GM12892 (cell line): ENCODE data around the gene SNAPC4.
A peak's percentile ranks its signal among the peaks of the same experiment; 100 is the strongest.

ENCODE experiments used
- DNase-seq: peaks from one replicate; pipeline ENCODE4 v3.0.0; 2011; ENCODE audit not compliant: insufficient read length
- FAIRE-seq: peaks from 2 replicates; lab custom pipeline; 2011; peaks lifted over from hg19 to GRCh38; lab: Jason Lieb, UNC
- POLR2A ChIP-seq: IDR thresholded peaks from 2 replicates; pipeline ENCODE4 v1.6.1; 2011; ENCODE audit warnings: low read depth, low read length, control low read depth
- POLR2AphosphoS5 ChIP-seq: IDR thresholded peaks from 2 replicates; pipeline ENCODE4 v1.6.1; 2011; ENCODE audit warnings: low read depth, low read length, control low read depth
- TAF1 ChIP-seq: IDR thresholded peaks from 2 replicates; pipeline ENCODE4 v1.6.1; 2011; ENCODE audit warnings: low read depth, mild to moderate bottlenecking, control low read depth, low read length, borderline replicate concordance

Gene SNAPC4

DNA sequence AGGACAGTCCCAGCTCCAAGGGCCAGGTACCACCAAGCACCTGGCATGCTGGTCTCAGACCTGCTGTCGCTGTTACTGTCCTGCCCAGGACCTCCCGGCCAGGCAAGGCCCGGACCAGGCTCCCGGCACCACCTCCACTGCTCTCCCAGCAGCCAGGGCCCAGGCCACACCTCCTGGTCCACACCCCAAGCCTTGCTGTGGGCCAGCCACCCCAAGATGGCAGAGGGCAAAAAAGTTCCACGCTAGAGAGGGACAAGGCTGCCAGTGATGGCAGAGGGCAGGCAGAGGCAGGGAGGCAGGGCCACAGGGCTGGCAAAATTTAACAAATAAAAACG lies 37.6 kb downstream of the SNAPC4 start:
- no peak for FAIRE-seq
- TF ChIP-seq TAF1 = no peak
- TF ChIP-seq POLR2AphosphoS5 = no peak
- TF ChIP-seq POLR2A = no peak
- no peak for DNase-seq

DNA sequence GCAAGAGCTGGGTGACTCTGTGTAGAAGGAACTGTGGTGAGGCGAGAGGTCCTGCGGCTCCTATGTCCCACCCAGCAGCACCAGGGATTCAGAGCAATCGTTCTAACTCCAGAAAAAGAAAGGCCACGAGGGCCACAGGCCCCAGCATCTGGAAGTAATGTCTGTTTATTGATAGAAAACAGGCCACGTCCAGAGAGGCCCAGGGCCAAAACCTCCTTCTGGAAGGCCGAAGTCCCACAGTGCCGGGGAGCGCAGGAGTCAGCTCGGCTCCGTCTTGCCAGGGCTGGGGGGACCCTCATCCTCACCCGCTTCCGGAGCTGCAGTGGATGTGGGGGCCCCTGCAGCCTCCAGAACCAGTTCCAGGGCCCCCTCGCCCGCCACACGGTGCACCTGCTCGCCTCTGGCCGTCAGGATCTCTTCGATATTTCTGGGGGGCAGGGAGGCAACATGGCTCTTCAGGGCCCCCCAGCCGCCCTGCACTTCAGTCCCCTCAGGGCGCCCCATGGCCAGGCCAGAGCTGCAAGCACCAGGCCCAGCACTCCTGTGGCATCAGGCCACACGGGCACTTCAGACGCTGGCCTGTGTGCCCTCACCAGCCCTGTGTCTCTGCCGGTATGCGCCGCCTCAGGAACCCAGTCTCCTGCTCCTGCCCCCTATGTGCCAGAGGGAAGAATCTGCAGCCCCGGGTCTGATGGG lies 38.1 kb downstream of the SNAPC4 start:
- FAIRE-seq (no peak), DNase-seq (no peak)
- no peak for TF ChIP-seq POLR2AphosphoS5
- no peak for TF ChIP-seq TAF1
- TF ChIP-seq POLR2A = no peak

DNA sequence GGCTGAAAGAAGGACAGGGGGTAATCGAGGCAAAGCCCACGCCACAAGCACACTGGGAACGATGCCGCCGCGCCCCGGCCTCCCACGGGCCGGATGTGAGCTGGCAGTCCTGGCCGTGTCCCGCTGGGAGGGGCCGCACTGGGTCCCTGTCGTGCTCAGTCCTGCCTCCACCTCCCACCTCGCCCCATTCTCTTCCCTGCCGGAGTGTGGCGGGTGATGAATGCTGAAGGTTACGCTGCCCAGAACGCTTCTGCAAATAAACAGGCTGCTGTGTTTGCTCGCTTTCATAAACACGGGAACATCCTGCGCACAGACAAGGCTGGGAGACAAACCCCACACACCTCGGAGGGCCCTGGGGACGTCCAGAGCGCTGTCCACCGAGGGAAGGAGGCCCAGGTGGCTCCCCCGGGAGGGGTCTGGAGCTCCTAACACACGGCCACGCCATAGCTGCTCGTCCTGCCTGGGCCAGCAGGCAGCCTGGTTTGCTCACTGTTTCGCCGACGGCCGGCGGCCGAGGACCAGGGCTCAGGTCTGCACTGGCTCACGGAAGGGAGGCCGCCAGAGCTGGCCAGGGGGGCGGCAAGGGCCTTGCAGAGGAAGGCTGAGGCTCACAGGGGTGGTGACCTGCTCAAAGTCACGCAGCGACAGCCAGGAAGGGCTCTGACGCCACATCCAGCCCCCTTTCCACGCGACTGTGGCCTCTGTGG lies 38.8 kb downstream of the SNAPC4 start:
- DNase-seq (no peak), FAIRE-seq (no peak)
- TF ChIP-seq POLR2A (no peak), TAF1 (no peak), POLR2AphosphoS5 (no peak)

DNA sequence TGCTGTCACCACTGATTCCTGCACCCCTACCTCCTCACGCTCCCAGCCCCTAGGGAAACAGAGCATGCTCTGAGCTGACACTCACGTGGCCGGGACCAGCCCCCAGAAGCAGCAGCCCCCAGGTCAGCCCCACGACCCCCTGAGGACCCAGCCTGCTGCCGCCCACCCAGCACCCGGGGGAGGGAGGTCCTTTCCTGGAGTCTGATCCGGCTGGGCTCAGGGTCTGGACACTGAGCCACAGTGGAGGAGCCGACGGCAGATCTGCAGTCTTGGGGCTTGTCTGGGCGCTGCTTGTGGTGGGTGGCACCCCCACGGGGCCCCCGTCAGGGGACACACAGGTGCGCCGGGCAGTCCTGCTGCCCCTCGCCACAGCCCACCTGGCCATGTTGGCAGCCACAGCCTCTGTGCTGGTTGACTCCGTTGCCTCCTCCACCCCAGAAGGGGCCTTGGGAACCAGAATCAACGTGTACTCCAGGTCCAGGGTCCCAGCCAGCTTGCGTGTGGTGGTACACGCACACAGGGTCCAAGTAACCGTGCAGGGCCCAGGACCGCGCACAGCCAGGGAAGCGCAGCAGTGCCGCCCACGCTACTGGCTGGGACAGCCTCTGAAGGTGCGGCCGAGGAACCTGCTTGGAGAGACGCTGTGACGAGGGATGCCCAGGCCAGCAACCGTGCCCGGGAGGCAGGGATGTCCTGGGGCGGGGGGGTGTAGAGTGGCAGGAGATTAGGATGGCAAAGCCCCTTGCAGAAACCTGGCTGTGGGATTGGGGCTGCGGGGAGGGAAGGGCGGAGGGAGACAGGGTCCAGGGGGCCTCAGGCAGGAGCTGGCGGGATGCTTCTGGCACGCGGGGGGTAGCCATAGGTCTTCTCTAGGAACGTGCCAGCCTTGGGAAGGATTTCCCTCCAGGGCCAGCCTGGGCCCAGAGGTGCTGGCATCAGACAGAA lies 39.9 kb downstream of the SNAPC4 start:
- no peak for TF ChIP-seq TAF1
- TF ChIP-seq POLR2AphosphoS5 = no peak
- TF ChIP-seq POLR2A = no peak
- DNase-seq (no peak), FAIRE-seq (no peak)

DNA sequence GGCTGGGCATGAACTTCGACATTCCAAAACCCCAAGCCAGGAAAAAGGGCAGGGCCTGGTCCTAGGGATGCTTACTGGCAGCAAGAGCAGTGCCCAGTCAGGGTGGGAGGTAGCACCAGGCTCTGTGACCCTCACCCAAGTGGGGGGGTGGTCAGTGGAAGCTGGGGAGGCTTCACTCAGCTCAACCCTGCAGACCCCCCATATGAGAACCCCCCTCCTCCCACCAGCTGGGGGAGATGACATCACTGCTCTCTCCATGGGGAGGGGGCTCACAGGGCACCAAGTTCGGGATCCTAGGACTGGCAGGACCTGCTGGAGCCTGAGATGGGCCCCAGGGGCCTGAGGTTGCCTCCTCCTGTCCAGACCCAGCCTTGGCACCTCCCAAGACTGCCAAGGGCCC lies 41.1 kb downstream of the SNAPC4 start:
- TF ChIP-seq TAF1 (no peak), POLR2A (no peak), POLR2AphosphoS5 (no peak)
- DNase-seq (no peak), FAIRE-seq (no peak)

DNA sequence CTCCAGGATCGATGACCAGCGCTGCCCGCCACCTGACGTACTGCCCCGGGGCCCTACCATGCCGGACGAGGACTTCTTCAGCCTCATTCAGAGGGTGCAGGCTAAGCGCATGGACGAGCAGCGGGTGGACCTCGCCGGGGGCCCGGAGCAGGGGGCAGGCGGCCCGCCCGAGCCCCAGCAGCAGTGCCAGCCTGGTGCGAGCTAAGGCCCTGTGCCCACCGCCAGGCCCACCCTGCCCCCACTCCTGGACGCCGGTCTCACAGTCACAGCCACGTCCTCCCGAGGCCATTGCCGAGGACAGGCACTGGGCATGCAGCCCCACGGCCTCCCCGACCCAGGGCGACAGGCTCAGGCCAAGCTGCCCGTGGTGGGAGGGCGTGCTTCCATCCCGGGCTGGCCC lies 42.0 kb downstream of the SNAPC4 start:
- FAIRE-seq (no peak), DNase-seq (no peak)
- TF ChIP-seq TAF1 = no peak
- TF ChIP-seq POLR2A = no peak
- TF ChIP-seq POLR2AphosphoS5 = peak; percentile 29; the same call in 1 of the 2 replicates

DNA sequence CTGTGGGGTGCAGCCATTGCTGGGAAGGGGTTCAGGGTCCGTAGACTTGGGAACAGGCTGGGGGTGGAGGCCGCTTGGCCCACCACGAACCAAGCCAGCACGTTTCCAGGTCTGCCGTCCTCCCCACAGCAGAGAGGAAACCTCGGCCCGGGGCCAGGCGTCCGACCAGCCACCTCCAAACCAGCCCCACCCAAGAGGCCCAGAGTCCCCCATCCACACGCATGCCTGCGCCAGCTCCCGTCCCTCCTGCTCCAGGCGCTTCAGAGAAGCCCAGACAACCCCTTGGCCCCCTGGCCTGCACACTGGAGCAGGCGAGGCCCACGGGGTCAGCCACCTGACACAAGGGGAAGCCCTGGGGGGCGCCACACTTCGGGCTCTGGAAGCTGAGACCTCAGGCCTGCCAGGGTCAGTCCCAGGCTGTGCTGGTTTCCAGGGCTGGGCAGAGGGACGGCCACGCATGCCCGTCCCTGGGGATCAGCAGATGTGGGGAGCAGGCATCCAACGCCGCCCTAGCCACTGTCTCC lies 42.7 kb downstream of the SNAPC4 start:
- TF ChIP-seq POLR2A (no peak), POLR2AphosphoS5 (no peak), TAF1 (no peak)
- DNase-seq = no peak
- no peak for FAIRE-seq

DNA sequence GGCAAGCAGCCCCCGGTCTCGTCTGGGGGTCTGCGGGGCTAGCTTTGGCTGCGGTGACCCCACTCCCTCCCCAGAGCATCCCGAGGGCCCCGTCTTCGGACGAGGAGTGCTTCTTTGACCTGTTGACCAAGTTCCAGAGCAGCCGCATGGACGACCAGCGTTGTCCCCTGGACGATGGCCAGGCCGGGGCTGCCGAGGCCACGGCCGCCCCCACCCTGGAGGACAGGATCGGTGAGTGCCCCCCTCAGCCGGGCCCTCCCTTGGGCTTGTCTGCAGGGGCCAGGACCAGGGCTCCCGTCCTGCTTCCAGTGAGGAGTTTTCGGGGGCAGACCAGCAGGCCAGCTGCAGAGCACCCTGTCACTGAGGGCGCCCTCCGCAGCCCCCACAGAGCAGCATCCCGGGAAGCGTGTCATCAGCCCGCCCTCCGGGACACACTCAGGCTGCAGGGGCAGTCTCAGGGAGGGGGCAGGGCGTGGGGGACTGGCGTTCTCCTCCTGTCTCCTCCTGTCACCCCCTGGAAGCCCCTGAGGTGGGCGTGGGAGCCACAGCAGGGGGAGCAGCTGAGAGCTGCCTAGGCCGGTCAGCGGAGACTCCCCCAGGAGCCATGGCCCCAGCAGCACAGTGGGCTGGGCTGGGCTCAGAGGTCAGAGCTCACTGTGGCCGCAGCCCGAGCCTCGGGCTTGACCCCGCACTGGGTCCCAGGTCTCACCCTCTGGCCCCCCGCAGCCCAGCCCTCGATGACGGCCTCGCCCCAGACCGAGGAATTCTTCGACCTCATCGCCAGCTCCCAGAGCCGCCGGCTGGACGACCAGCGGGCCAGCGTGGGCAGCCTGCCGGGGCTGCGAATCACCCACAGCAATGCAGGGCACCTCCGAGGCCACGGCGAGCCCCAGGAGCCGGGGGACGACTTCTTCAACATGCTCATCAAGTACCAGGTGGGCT lies 44.1 kb downstream of the SNAPC4 start:
- TF ChIP-seq TAF1 (no peak), POLR2AphosphoS5 (no peak), POLR2A (no peak)
- FAIRE-seq (no peak), DNase-seq (no peak)

DNA sequence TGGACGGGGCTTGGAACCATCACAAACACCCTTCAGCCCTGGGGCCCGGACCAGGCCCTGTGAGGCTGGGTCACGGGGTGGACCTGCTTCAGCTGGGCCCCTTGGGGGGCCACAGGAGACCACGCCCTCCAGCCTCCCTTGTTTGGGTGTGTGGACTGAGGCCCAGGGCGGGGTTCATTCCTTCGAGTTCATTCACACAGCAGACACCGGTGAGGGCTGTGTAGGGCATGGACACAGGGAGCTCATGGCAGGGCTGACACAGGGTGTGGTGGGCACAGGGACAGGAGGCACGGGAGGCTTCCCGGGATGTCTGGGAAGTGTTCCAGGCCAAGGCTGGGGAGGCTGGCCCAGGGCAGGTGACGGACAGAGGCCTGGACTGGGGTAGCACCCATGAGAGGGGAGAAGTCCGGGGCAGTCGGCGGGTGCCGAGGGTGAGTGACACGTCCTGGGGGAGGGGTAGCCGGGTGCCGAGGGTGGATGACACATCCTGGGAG lies 45.3 kb downstream of the SNAPC4 start:
- TF ChIP-seq TAF1 = no peak
- no peak for TF ChIP-seq POLR2AphosphoS5
- FAIRE-seq (no peak), DNase-seq (no peak)

DNA sequence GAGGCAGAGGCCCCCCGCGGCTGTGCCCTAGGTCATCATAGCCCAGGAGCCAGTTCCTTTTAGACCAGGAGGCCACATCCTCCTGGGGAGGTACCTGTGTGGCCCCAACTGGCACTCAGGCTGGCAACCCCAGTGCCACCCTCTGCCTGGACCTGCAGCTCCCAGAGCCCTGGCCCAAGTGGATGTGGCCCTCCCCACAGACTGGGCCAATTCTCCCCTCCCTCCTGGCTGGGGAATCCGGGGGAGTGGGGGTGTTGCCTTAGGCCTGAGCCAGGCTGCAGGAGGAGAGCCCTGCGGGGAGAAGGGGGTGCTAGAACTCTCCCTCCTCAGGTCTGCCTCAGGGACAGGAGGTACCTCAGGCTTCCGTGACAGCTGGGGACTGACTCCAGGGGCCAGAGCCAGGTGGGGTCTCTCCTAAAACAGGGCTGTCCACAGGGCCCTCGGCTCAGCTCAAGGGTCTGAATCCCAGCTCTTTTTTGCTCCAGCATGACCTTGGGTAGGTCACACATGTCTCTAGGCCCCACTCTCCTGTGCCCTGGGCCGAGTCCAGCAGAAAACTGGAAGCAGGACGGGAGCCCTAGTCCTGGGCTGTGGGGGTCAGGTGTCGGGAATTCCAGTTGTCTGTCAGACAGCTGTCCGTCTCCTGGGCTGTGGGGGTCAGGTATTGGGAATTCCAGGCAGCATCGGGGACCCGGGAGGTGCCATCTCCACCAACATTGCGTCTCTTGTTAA lies 46.0 kb downstream of the SNAPC4 start:
- no peak for FAIRE-seq
- TF ChIP-seq POLR2A (no peak), TAF1 (no peak), POLR2AphosphoS5 (no peak)
- DNase-seq = no peak
